ENCODE results near the gene UTP18. TPM values are rescaled to one million over a fixed set of nuclear protein-coding genes. Genes with fewer than 3 reads are reported as not detected.
"Not testable (repeated sequence)": the region's sequence is repeated elsewhere in the genome, so short reads cannot be mapped to it uniquely, and the experiment has no call there.

UTP18 gene
- polyA plus RNA-seq, 3 donors = 46.7 to 50.4 (median 49.5) TPM

DNA sequence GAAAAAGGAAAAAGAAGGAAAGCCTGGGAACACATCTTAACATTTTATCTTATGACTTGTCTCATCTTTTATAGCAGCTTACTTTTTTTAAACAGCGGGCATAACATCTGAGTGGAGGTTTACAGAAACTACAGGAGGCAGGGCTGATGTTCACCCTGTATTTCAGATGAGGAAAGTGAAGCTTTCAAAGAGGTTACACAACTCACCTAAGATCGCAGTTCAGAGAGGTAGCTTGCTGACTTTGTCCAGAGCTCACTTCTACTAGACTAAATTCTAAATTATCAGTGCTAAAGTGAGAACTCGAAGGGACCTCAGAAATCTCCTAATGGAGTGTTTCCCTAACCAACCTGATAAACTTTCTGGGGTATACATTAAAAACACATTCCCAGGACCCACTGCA is 4.2 kb upstream of the UTP18 start:
- no peak for DNase-seq

DNA sequence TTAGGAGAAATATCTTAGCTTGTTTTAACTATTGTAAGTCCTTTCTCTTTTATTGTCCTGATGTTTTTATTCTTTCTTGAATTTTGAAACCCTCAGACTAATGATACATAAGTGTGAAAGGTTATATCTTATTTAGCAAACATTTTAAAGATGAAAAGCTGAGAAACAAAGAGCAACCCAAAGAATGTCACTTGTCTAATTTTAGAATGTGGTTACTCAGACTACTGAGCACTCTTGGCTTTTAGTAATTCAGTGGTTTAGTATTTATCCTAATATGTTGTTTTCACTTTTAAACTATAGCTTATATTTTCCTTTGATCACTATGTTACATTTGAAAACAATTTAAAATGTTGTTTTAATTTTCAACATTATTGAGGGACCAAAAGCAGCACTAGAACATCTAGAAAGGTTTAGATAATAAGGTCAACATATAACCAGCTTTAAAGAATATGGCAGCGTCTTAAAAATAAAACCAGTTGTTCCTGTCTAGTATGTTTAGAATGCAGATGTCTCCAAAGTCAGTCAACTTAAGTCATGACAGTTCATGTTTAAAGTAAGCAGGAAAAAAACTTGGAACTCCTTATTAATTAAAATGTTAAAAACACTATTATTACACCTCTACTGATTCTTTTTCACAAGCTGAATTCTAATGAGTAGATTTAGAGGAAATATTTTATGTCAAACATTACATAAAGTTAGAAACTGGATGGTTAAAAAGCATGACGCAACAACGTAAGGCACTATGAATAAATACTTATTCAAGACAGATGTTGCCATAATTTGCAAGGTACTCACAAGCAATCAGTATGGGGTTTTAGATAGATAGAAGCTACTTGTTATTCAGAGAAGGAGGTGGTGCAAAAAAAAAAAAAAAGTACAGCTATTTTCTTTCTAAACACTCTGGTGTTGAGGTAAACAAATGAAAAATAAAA is 2.9 kb upstream of the UTP18 start:
- no peak for DNase-seq

DNA sequence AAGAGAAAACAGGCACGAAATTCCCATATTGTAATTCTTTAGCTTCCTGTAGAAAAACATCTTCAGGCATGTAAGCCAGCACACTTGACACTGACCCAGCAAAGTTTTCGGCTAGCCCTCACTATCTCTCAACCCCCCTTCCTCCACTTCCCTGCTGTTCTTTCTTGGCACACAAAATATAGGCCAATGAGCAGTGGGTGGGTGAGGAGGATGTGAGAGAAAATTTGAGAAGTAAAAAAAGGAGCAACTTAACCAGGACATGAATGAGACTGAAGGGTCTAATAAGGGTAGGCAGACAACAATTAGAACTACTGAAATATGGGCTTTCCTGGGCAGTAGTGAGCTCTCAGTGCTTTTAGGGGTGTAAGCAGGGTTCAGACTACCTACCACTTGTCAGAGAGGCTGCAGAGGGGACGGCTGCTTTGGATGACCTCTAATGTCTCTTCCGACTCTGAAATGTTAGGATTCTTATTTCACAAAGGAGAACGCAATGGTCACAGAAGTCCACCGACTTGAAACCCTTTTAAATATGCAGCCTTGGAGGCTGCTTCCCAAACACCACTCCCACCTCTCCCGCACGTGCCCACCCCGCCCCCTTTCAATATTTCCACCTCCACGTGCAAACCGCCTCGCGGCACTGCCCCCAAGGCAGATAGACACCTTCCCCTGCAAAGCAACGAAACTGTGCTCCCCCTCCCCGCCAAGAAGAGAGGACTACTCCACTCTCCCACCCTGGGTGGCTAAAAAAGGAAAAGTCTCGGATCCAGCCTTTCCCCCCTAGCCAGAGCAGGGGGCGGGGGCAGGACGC is 1.4 kb upstream of the UTP18 start:
- peak; percentile 17 for DNase-seq

DNA sequence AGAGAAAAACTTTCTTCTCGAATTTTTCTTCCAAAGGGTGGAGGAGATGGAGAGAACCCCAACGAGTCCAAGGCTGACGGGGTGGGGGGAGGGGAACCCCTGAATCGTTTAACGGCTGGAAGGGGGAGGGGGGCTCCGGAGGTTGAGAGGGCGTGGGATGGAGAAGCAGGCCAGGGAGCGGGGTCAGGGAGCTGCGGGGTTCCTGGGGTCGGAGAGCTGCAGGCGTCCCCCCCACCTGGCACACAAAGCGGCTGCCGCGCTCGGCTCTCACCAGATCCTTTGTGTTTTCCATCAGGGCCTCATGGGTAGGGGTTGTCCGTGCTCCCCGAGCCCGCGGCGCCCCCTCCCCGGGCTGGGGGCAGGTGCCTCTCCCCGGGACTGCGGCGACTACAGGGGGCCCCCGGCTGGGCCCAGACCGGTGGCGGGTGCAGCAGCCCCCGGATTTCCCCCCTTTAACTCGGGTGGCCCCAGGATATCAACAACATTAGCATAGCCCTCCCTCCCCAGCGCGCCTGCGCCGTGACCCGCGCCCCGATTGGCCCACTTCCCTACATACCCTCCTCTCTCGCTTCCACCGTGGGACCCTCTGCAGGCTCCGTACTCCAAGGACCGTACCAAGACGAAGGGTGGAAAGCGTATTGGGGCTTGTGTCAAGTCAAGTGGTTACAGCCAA is 646 bp upstream of the UTP18 start, which contains the start of gene MBTD1:
MBTD1 (minus strand) TSS at position 486 of the 673 bp plus-strand sequence. CDS start 34,888 bp downstream, outside the sequence.
- DNase-seq = peak; percentile 97

DNA sequence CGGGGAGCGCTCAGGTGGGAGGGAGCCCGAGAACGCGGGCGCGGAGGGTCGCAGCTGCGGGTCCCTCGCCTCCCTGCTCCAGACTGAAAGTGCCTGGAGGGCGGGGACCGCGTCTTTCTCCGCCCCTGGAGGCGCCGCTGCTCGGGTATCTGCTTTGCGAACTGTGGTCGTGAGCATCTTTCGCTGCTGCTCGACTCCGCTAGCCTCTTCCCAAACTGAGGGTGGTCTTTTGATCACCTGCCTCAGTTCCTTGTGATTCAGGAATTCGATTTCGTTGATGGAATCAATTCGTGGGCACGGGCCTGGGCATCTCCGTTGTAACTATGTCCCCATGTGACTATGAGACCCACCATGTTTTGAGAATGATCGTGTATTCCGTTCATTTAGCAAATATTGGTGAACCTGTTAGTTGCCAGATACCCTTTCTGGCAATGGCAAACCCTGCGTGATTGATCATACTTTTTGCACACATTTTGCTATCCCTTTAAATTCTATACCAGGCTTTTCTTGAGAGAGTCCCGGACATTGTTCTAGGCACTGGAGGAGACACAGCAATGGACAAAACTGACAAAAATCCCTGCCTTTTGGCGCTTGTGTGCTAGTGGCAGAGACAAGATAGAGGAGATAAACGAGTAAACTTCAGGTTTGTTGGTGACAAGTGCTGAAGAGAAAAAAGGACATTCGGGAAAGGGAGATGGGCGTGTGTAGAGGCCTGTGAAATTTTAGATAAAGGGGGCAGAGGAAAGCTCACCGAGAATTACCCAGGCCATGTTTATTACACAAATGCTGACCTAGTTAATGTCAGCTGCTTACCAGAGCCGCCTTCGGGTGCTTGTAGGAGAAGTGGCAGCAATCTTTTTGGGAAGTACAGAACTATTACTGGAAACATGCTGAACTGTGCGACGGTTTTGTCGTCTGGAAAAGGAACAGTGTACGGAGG is 948 bp downstream of the UTP18 start:
- peak; percentile 69 for DNase-seq

DNA sequence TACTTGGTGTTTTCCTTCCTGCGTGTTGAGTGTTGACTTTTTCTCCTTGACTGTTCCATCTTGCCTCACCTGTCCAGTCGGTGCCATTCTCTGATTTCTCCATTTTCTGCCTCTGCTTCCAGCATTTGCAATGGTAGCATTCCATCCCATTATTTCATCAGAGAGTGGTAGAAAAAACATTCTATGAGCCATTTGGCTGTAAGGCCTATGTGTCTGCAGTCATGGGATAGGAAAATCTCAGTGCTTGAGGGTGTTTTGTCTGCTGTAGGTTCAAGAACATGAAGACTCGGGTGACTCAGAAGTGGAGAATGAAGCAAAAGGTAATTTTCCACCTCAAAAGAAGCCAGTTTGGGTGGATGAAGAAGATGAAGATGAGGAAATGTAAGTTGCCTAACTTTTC is 2.7 kb downstream of the UTP18 start:
- DNase-seq = no peak

DNA sequence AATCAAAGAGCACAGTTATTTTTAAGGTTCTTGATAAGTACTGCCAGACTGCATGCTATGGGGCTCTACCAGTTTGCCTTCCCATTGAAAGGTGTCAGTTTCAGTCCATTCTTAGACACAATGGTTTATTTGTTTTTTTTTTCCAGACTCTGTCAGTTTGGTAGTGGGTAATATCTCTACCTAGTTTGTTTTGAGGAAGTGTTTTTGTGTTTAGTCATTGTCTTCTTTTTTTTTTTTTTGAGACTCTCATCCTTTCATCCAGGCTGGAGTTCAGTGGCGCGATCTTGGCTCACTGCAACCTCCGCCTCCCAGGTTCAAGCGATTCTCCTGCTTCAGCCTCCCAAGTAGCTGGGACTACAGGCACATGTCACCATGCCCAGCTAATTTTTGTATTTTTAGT is 4.1 kb downstream of the UTP18 start:
- not testable (repeated sequence) for DNase-seq

DNA sequence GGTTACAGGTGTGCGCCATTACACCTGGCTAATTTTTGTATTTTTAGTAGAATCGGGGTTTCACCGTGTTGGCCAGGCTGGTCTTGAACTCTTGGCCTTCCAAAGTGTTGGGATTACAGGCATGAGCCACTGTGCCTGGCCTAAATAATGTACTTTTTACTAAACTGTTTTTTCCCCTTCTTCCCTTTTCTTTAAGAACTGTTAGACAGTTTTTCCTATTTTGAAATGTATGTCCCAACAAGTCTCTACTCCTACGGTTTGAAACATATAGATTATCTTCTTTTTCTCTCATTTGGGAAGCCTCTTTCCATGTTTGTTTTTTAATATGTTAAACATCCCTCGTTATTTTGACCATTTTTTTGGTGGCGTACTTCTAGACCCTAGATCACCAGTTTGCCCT is 9.6 kb downstream of the UTP18 start:
- no peak for DNase-seq

DNA sequence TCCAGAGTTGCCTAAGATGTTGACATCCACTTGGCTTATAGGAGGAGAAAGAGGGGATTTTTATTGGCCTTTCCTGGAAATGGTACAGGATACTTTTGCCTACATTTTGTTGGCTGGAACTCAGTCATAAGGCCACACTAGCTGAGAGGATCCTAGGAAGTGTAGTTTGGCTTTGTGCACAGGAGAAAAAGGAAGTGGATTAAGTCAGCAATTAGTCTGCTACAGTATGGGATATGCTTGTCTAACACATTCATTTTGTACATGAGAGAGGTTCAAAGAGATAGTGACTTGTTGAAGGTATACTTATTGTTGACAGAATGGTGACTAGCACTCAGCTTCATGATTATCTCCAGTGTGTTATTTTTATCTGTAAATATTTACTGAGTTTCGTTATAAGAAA is 10.3 kb downstream of the UTP18 start:
- DNase-seq = no peak

DNA sequence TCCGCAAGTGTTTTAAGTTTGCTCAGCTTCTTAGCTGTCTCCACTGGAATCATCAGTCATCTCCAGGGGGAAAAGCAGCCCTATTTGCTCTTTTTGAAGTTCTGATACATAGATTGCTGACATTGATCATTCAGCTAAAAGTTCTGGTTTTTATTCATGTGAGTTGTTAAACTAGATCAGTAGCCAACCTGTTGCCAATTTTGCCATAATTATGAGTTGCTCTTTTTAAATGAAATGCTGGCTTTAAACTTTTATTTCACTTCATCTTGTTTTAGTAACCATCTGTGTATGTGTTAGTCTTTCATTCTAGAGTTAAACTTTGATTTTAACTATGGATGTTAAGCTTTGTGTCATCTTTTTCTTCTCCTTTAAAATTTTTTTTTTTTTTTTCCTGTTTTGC is 12.5 kb downstream of the UTP18 start:
- DNase-seq = no peak

DNA sequence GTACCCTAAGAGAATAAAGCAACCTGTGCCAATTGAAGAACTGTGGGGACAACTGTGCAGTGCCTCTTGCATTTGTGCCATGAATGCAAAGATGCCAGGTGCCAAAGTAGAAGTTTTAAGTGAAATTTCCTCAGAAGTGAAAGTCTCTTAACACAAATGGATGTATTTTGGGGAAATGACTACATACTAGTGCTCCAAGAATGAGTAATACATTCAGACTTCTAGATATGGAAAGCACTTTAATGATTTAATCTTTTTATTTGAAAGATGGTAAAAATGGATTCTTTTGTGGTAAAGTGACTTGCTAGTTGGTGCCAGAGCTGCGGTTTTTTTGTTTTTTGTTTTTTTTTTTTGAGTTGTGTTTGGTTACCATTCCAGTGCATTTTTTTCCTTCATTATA is 15.0 kb downstream of the UTP18 start:
- no peak for DNase-seq

DNA sequence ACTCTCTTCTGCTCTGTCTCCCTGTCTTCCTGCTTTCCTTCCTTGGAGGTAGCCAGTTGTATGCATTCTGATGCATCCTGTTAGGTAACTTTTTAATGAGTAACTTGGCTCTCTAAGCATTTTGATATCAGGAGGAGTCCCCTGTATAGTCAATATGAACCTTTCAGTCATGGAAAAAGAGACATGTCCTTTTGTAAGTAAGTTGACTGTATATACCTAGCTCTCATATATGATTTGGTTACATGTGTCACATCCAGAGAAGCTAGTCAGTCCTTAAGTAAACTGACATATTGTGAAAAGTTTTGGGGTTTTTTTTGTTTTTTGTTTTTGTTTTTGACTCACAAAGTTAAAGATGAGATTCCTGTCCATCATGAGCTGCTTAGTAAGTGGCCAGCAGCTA is 18.8 kb downstream of the UTP18 start:
- DNase-seq = no peak

DNA sequence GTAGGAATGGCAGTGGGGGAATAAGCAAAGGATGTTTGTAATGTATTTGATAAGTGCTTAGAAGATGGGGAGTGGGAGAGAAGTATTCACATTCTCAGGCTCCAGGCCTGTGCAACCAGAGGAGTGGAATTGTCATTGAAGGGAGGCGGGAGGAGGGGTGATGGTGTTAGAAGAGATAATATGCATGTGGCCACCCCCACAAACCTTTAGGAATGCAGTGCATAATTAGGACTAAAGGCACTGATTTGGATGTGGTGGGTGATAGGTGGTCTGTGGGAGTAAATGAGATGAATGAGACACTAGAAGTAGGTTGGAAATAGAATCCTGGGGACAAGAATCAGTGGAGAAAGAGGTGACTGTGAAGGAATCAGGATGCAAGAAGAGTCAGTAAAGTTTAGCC is 27.1 kb downstream of the UTP18 start:
- no peak for DNase-seq

DNA sequence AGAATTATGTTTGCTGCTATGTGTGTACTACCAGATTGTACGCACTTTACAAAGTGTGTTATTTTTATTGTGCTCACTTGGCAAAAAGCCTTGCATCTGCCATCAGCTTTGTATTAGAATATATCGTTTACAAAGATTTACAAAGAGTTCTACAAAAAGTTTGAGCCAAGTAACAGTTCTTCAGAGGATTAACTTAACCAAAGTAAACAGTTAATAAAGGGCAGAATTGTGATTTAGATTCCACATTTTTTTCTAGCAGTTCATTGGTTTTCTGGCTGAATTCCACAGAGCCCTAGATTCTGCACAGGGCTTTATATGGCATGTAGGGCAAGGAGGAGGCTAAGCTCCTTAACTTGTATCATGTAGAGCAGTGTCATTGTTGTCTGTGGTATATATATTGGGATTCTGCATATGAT is 29.4 kb downstream of the UTP18 start:
- DNase-seq = no peak

DNA sequence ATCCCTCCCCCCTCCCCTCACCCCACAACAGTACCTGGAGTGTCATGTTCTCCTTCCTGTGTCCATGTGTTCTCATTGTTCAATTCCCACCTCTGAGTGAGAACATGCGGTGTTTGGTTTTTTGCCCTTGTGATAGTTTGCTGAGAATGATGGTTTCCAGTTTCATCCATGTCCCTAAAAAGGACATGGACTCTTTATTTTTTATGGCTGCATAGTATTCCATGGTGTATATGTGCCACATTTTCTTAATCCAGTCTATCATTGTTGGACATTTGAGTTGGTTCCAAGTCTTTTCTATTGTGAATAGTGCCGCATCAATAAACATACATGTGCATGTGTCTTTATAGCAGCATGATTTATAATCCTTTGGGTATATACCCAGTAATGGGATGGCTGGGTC is 34.0 kb downstream of the UTP18 start:
- not testable (repeated sequence) for DNase-seq

DNA sequence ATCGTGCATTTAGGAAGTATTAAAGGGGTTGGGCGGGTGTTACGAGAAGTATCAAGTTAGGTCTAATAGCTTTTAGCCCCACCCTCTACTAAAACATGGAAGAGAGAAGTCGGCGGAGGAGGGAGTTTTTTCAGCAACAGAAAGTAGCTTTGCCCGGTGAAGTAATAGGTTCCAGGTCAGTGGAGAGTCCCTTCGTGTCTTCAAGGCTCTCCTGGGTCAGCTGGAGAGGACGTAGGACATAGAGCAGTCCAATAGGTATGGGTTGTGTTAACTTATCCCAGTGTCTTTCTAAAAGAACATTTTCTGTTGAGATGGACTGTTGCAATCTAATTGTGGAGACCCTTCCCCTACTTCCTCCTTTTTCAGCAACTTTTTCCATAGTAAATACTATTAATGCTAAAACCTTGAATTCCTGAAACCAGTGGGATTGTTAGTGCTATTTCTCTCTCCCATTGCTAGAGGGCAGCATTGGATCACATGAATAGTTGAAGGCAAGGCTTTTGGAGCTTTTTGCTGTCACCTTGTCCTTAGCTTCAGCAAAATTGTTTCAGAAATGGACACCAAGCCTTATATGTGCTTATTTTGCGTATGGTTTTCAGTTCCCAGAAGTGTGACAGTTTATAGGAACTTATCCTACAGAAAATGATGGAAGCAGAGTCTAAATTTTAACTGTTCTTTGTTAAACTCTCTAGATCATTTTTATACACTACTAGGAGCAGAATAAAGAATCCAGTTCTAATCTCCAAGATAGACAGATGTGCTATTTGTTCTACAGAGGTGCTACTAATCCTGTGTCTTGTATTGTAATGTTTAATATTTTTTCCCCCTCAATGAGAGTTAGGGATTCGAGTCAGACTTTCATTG is 38.4 kb downstream of the UTP18 start:
- peak; percentile 58 for DNase-seq

DNA sequence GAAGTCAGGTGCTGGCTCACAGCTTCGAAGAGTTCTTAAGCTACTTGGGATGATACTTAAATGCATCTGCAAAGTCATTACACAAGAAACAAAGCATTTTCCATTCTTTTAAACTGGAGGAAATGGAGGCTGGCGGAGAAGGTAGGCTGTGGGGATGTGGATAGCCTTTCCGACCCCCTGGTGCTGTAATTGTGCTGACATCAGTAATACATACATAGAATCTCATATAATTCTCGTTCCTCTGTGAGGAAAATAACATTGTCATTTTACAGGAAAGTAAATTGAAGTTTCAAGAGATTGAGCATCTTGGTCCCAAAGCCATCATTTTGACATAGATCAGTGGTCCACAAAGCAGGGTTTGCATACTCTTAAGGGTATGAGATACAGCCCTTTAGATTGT is 39.5 kb downstream of the UTP18 start:
- DNase-seq = no peak

DNA sequence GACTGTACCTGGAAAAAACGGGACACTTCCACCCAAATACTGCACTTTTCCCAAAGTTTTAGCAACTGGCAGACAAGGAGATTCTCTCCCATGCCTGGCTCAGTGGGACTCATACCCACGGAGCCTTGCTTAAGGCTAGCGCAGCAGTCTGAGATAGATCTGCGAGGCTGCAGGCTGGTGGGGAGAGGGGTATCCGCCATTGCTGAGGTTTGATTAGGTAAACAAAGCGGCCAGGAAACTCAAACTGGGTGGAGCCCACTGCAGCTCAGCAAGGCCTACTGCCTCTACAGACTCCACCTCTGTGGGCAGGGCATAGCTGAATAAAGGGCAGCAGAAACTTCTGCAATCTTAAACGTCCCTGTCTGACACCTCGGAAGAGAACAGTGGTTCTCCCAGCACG is 44.8 kb downstream of the UTP18 start:
- DNase-seq = no peak

DNA sequence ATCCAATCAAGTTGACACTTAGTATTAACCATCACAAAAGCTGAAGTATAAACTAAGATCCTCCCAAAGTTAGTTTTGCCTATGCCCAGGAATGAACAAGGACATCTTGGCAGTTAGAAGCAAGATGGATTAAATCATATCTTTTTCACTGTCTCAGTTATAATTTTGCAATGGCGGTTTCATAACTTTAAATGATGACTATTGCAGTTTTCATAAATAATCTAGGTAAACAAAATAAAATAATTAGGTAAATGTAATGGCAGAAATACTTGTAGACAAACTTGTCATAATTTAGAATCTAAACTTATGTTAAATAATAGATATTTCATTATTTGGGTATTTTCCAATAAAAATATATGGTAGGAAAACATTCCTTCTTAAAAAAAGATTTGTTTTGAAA is 51.7 kb downstream of the UTP18 start:
- not testable (repeated sequence) for DNase-seq

DNA sequence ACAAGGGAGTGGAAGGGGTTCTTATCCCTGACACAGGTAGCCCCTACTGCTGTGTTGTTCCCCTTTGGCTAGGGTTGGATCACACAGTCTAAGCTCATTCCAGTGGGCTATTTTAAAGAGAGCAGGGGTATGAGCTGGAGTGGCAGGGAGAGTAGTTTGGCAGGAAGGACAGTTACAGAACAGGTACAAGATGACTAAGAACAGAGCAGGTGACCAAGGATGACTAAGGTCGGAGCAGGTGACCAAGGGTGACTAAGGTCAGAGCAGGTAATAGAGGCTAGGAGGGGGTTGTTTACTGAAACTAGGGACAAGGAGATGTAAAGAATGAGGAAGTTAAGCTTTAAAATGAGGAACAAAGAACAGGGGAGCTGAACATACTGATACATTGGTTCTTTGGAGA is 58.8 kb downstream of the UTP18 start:
- no peak for DNase-seq
